Sigmoid colon (tissue), 7 donors: Measurements from ENCODE around the gene CPSF4L. TPM values are rescaled to one million over a fixed set of nuclear protein-coding genes. Genes with fewer than 3 reads are reported as not detected.

Experiments used
- DNase-seq: peaks from one replicate; pipeline ENCODE4 v3.0.0-alpha.2; 2019
- H3K27ac ChIP-seq, 4 donors: fragments of 200-600 bp; sonication (generic); one replicate each; pipeline ENCODE4 v1.5.1; 2016 to 2019; ENCODE audit warnings: mild to moderate bottlenecking in 1 of 4
- H3K27me3 ChIP-seq, 3 donors: fragments of 200-600 bp; sonication (generic); one replicate each; pipeline ENCODE4 v1.5.1; 2019; ENCODE audit warnings: mild to moderate bottlenecking in 1 of 3
- H3K36me3 ChIP-seq, 4 donors: fragments of 200-600 bp; sonication (generic); one replicate each; pipeline ENCODE4 v1.5.1; 2016 to 2019
- H3K4me1 ChIP-seq, 4 donors: fragments of 200-600 bp; sonication (generic); one replicate each; pipeline ENCODE4 v1.5.1; 2017 to 2019
- H3K4me3 ChIP-seq, 4 donors: fragments of 200-600 bp; sonication (generic); one replicate each; pipeline ENCODE4 v1.5.1; 2017 to 2019; ENCODE audit warnings: mild to moderate bottlenecking in 2 of 4, moderate library complexity in 1 of 4
- H3K9me3 ChIP-seq, 4 donors: fragments of 200-600 bp in 3 of 4; sonication (generic) in 3 of 4; one replicate each; pipeline versions ENCODE4 v1.5.1 to v1.6.1; 2013 to 2019
- EP300 ChIP-seq, 4 donors: sonication (generic); formaldehyde crosslinking; IDR thresholded peaks; one replicate each; pipeline ENCODE4 v1.6.1; 2017; ENCODE audit warnings: antibody characterized with exemption in 4 of 4
- POLR2A ChIP-seq, 2 donors: fragments of 450-650 bp; IDR thresholded peaks; one replicate each; pipeline ENCODE4 v1.6.1; 2016; ENCODE audit warnings: antibody characterized with exemption in 2 of 2, mild to moderate bottlenecking in 2 of 2, moderate library complexity in 2 of 2
- POLR2AphosphoS5 ChIP-seq, 4 donors: sonication (generic); formaldehyde crosslinking; IDR thresholded peaks; one replicate each; pipeline ENCODE4 v1.6.1; 2017; ENCODE audit warnings: antibody characterized with exemption in 4 of 4
- WGBS, 2 donors: extraction: QIAGEN DNeasy Blood & Tissue Kit; methylation state at CpG; one replicate each; pipeline ENCODE4 v1.1.7; 2013; 5-methylcytosine and 5-hydroxymethylcytosine counted together
- intact Hi-C: fragments of 100-400 bp; cut with DNase I; formaldehyde crosslinking; loops from one replicate; pipeline ENCODE4 v1.15.1; 2023
- polyA plus RNA-seq, 3 donors: library from polyadenylated mRNA; stranded (reverse); fragments of 200-250 nt; gene quantifications; one replicate each; pipeline ENCODE4 v1.2.3, GENCODE V29; 2013
- total RNA-seq, 4 donors: library from RNA; depleted of rRNA; stranded (reverse); fragments of >200 nt; gene quantifications; one replicate each; pipeline ENCODE4 v1.1.0, GENCODE V29; 2016
- TF ChIP-seq, protein P1 (sequence below), 4 experiments: fragments of 450-650 bp in 3 of 4; fragments of 200-600 bp in 1 of 4; IDR thresholded peaks; one replicate each; pipeline ENCODE4 v1.5.1; 2016 to 2019; ENCODE audit warnings: antibody characterized with exemption in 4 of 4, mild to moderate bottlenecking in 3 of 4, moderate library complexity in 2 of 4
- donor health status: healthy with polysubstance abuse.
- donor health status: Bipolar disorder and iron deficiency.
- donor health status: healthy.

Gene CPSF4L
- total and polyA plus RNA-seq, 7 donors = not detected

DNA sequence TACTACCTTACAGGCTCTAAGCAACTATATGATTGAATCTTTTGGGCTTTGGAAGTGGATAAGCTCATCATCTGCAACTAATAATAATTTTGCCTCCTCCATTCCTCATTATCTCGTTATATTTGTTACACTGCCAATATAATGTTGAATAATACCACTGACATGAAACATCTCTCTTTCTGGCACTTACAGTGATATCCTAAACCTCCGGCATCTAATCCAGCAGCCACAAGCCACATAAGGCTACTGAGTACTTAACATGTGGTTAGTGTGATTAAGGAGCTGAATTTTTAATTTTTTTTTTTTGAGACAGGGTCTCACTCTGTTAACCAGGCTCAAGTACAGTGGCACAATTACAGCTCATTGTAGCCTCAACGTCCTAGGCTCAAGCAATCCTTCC lies 40.5 kb upstream of the CPSF4L start:
- H3K9me3 ChIP-seq = no peaks in the 10 kb centered on the region
- no peak for TF ChIP-seq POLR2A (IDR thresholded peaks at IDR 0.05)
- TF ChIP-seq, protein P1, sequence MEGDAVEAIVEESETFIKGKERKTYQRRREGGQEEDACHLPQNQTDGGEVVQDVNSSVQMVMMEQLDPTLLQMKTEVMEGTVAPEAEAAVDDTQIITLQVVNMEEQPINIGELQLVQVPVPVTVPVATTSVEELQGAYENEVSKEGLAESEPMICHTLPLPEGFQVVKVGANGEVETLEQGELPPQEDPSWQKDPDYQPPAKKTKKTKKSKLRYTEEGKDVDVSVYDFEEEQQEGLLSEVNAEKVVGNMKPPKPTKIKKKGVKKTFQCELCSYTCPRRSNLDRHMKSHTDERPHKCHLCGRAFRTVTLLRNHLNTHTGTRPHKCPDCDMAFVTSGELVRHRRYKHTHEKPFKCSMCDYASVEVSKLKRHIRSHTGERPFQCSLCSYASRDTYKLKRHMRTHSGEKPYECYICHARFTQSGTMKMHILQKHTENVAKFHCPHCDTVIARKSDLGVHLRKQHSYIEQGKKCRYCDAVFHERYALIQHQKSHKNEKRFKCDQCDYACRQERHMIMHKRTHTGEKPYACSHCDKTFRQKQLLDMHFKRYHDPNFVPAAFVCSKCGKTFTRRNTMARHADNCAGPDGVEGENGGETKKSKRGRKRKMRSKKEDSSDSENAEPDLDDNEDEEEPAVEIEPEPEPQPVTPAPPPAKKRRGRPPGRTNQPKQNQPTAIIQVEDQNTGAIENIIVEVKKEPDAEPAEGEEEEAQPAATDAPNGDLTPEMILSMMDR (IDR thresholded peaks at IDR 0.05) = no peak
- no peak for TF ChIP-seq POLR2AphosphoS5 (IDR thresholded peaks at IDR 0.05)
- TF ChIP-seq EP300 (IDR thresholded peaks at IDR 0.05) = no peak
- H3K27me3 ChIP-seq = no peaks in the 10 kb centered on the region
- intact Hi-C loops = no loop called here
- H3K27ac ChIP-seq = peak overlapping the region in 3 of 4 donors; percentile 80 to 100 (median 100)
- 65 to 74% methylated on average over 3 of the region's 3 CpGs for WGBS, 2 donors
- no peaks in the 10 kb centered on the region for H3K36me3 ChIP-seq
- H3K4me3 ChIP-seq = no peak overlapping the region
- peaks cover 0 to 96% (median 89%) of the 10 kb centered on the region in 4 donors for H3K4me1 ChIP-seq
- DNase-seq = no peak

- Histone ChIP-seq H3K9me3 (no peaks in the 10 kb centered on the region), H3K4me1 (peaks cover 0 to 90% (median 83%) of the 10 kb centered on the region in 4 donors), H3K27me3 (no peaks in the 10 kb centered on the region), H3K36me3 (no peaks in the 10 kb centered on the region), H3K4me3 (no peak overlapping the region), H3K27ac (peak overlapping the region in 3 of 4 donors; percentile 80 to 100 (median 100))
- WGBS, 2 donors = 90 to 92% methylated on average over 2 of the region's 2 CpGs
- TF ChIP-seq EP300 (IDR thresholded peaks at IDR 0.05) = no peak
- TF ChIP-seq POLR2AphosphoS5 (IDR thresholded peaks at IDR 0.05) = no peak
- no peak for TF ChIP-seq POLR2A (IDR thresholded peaks at IDR 0.05)
- TF ChIP-seq, protein P1 (IDR thresholded peaks at IDR 0.05) = no peak
- no peak for DNase-seq
- intact Hi-C loops = no loop called here
Measured at GRCh38 chr17:73301369-73301768, 39.7 kb upstream of the CPSF4L start.

DNA sequence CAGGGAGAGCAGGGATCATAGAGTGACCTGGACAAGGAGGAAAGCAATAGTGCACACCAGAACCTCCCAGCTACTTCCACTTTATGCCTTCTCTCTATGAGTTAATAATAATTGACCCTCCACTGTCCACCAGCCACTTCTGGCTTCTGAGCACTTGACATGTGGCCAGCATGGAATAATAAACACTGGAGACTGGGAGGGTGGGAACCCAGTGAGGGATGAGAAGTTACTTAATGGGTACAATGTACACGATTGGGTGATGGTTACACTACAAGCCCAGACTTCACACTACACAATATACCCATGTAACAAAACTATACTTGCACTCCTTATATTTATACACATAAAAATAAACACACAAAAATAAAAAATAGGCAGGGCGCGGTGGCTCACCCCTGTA lies 38.7 kb upstream of the CPSF4L start:
- Histone ChIP-seq H3K4me3 (no peak overlapping the region), H3K36me3 (no peaks in the 10 kb centered on the region), H3K9me3 (no peaks in the 10 kb centered on the region), H3K27ac (peak overlapping the region; percentile 27 to 100 (median 72)), H3K27me3 (no peaks in the 10 kb centered on the region), H3K4me1 (peaks cover 0 to 86% (median 75%) of the 10 kb centered on the region in 4 donors)
- intact Hi-C loops = no loop called here
- WGBS, 2 donors = 79 to 91% methylated on average over 3 of the region's 3 CpGs
- no peak for DNase-seq
- TF ChIP-seq, protein P1 (IDR thresholded peaks at IDR 0.05) = no peak
- TF ChIP-seq EP300 (IDR thresholded peaks at IDR 0.05) (no peak), POLR2AphosphoS5 (IDR thresholded peaks at IDR 0.05) (no peak)

- H3K27ac ChIP-seq = peak overlapping the region in 3 of 4 donors; percentile 68 to 100 (median 80)
- intact Hi-C loops = no loop called here
Measured at GRCh38 chr17:73297934-73298861, 36.5 kb upstream of the CPSF4L start.

More at GRCh38 chr17:73297934-73298861, 36.5 kb upstream of the CPSF4L start:
- H3K36me3 ChIP-seq = no peaks in the 10 kb centered on the region
- H3K4me3 ChIP-seq = peak overlapping the region in 1 of 4 donors; percentile 13
- 60 to 81% methylated on average over 15 of the region's 15 CpGs for WGBS, 2 donors
- TF ChIP-seq, protein P1 (IDR thresholded peaks at IDR 0.05) = no peak
- TF ChIP-seq EP300 (IDR thresholded peaks at IDR 0.05) = no peak
- no peak for TF ChIP-seq POLR2A (IDR thresholded peaks at IDR 0.05)
- TF ChIP-seq POLR2AphosphoS5 (IDR thresholded peaks at IDR 0.05) = no peak
- DNase-seq = no peak
- H3K4me1 ChIP-seq = peaks cover 0 to 86% (median 75%) of the 10 kb centered on the region in 4 donors
- no peaks in the 10 kb centered on the region for H3K27me3 ChIP-seq
- no peaks in the 10 kb centered on the region for H3K9me3 ChIP-seq
